ENCODE data around the gene KIF25. TPM values are rescaled to one million over a fixed set of nuclear protein-coding genes. Genes with fewer than 3 reads are reported as not detected.
"Not testable (repeated sequence)": the region's sequence is repeated elsewhere in the genome, so short reads cannot be mapped to it uniquely, and the experiment has no call there.

KIF25 gene
- total and polyA plus RNA-seq, 8 donors, result 0.31 to 0.37 (median 0.33) TPM; not detected in 5

DNA sequence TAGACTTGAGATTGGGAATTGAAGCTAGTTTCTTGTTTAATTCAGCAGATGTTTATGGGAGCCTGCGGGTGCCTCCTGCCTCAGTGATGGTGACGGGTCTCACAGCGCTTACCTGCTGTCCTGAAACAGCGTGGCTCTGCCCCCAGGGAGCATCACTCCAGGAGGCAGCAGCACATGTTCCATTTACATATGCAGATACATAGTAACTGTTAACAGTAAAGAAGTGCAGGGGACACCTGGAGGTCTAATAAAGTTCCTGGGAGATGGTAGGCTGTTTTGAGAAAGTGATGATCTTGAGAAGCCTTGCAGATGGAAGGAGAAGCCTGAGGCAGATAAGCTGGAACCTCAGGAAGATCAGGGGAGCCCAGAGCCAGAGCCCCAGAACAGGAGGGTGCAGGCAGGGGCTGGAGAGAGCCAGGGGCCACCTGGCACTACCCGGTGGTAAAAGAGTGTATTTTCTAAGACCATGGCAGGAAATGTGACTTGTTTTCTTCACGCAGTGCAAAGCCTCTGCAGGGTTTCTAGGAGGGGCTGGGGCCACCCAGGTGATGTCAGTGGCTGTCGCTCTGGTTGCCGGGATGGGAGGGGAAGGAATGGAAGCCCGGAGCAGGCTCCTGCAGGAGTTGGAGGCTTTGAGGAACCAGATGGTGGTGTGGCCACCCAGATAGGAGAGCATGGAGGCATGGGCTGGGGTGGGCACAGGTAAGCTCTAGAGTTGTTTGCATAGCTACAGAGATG, 24.2 kb upstream of the KIF25 start:
- H3K4me3 ChIP-seq, result no peak overlapping the region
- H3K9me3 ChIP-seq, result no peaks in the 10 kb centered on the region
- DNase-seq, result no peak
- peaks cover 0 to 30% (median 13%) of the 10 kb centered on the region in 4 donors for H3K4me1 ChIP-seq
- H3K27ac ChIP-seq, result no peak overlapping the region
- 67 to 83% (median 76%) methylated on average over 9 of the region's 9 CpGs for WGBS, 5 donors
- no peaks in the 10 kb centered on the region for H3K27me3 ChIP-seq
- peaks cover 11 to 33% (median 27%) of the 10 kb centered on the region in 4 donors for H3K36me3 ChIP-seq
- TF ChIP-seq EP300 (IDR thresholded peaks at IDR 0.05) (no peak), POLR2AphosphoS5 (IDR thresholded peaks at IDR 0.05) (no peak)
- TF ChIP-seq, protein P1, sequence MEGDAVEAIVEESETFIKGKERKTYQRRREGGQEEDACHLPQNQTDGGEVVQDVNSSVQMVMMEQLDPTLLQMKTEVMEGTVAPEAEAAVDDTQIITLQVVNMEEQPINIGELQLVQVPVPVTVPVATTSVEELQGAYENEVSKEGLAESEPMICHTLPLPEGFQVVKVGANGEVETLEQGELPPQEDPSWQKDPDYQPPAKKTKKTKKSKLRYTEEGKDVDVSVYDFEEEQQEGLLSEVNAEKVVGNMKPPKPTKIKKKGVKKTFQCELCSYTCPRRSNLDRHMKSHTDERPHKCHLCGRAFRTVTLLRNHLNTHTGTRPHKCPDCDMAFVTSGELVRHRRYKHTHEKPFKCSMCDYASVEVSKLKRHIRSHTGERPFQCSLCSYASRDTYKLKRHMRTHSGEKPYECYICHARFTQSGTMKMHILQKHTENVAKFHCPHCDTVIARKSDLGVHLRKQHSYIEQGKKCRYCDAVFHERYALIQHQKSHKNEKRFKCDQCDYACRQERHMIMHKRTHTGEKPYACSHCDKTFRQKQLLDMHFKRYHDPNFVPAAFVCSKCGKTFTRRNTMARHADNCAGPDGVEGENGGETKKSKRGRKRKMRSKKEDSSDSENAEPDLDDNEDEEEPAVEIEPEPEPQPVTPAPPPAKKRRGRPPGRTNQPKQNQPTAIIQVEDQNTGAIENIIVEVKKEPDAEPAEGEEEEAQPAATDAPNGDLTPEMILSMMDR (IDR thresholded peaks at IDR 0.05), result no peak
- intact Hi-C loops (cut with DNase I; ENCODE audit: low total_unique reads), result no loop called here

DNA sequence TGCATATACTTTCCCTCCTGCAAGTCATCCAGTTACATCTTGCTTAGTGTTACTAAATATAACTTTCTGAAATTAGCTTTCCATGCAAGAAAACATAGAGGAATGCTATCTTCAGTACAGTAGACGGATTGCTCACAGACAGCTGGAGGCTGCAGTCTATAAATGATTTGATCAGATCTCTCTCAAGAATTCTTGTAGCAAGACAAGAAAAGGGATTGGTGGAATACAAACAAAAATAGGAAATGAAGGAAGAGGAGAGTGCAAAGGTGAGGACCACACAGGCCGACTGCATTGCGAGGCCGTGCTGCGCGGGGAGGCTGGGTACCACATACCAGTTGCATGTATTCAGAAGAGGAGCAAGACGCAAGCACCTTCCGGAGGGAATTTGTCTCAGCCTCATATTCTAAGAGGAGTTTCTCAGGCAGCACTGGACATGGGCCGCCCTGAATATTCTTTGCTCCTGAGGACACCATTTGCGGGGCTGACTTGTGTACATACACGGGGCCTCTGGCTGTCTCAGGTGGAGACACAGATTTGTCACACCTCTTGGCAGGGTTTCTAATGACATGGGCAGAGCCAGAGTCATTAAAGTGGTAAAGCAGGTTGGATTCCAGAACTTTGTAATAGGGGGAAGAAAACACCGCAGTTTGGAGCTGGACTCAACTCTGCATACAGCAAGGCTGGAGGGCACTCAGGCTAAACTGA, 22.7 kb upstream of the KIF25 start:
- Histone ChIP-seq H3K27ac (peak overlapping the region in 2 of 5 donors; percentile 24 to 32), H3K27me3 (no peaks in the 10 kb centered on the region), H3K36me3 (peaks cover 3 to 19% (median 13%) of the 10 kb centered on the region in 4 donors), H3K9me3 (no peaks in the 10 kb centered on the region), H3K4me1 (peaks cover 0 to 30% (median 13%) of the 10 kb centered on the region in 4 donors), H3K4me3 (no peak overlapping the region)
- TF ChIP-seq, protein P1 (IDR thresholded peaks at IDR 0.05), result no peak
- TF ChIP-seq EP300 (IDR thresholded peaks at IDR 0.05) (no peak), POLR2A (IDR thresholded peaks at IDR 0.05) (no peak), POLR2AphosphoS5 (IDR thresholded peaks at IDR 0.05) (no peak)
- 44 to 63% (median 59%) methylated on average over 12 of the region's 12 CpGs for WGBS, 5 donors
- DNase-seq, result no peak
- intact Hi-C loops (cut with DNase I; ENCODE audit: low total_unique reads), result no loop called here

DNA sequence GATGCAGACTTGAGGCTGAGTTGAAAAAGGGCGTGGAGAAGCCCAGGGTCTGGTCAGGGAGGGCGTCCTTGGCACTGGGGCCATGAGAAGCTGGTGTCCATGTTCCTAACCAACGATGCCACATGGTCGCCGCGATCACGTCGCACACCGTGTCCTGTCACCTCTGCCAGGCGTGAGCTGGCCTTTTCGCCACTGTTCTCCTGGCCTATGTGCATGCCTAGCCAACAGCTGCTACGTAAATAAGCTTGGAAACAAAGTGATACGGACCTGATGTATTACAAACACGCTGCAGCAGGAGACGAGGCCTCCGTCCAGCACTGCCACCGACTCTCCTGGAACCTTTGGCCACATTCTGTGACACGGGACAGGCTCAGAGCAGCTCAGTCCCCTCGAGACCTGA, 22.0 kb upstream of the KIF25 start:
- H3K9me3 ChIP-seq, result no peaks in the 10 kb centered on the region
- H3K4me1 ChIP-seq, result peaks cover 0 to 30% (median 13%) of the 10 kb centered on the region in 4 donors
- DNase-seq, result no peak
- whole genome bisulfite sequencing, 5 donors, result 46 to 78% (median 59%) methylated on average over 19 of the region's 19 CpGs
- no peaks in the 10 kb centered on the region for H3K27me3 ChIP-seq
- TF ChIP-seq POLR2A (IDR thresholded peaks at IDR 0.05), result no peak
- no peak for TF ChIP-seq POLR2AphosphoS5 (IDR thresholded peaks at IDR 0.05)
- TF ChIP-seq, protein P1 (IDR thresholded peaks at IDR 0.05), result no peak
- no peak overlapping the region for H3K4me3 ChIP-seq
- peaks cover 0 to 13% (median 7%) of the 10 kb centered on the region in 4 donors for H3K36me3 ChIP-seq
- peak overlapping the region in 1 of 5 donors; percentile 32 for H3K27ac ChIP-seq
- intact Hi-C loops (cut with DNase I; ENCODE audit: low total_unique reads), result no loop called here

DNA sequence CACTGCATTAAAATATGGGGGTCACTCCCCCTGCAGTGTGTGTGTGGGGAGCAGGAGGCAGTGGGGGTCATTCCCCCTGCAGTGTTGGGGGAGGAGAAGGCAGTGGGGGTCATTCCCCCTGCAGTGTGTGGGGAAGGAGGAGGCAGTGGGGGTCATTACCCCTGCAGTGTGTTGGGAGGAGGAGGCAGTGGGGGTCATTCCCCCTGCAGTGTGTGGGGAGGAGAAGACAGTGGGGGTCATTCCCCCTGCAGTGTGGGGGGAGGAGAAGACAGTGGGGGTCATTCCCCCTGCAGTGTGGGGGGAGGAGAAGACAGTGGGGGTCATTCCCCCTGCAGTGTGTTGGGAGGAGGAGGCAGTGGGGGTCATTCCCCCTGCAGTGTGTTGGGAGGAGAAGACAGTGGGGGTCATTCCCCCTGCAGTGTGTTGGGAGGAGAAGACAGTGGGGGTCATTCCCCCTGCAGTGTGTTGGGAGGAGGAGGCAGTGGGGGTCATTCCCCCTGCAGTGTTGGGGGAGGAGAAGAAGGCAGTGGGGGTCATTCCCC, 21.3 kb upstream of the KIF25 start:
- peaks cover 0 to 30% (median 13%) of the 10 kb centered on the region in 4 donors for H3K4me1 ChIP-seq
- DNase-seq; H3K27ac ChIP-seq; H3K36me3 ChIP-seq; H3K9me3 ChIP-seq; H3K27me3 ChIP-seq; intact Hi-C loops (cut with DNase I; ENCODE audit: low total_unique reads); H3K4me3 ChIP-seq: not testable (repeated sequence)
